CD4-positive, CD25-positive, alpha-beta regulatory T cell (primary cell): Measurements from ENCODE around the gene PRIM1. TPM values are rescaled to one million over a fixed set of nuclear protein-coding genes. Genes with fewer than 3 reads are reported as not detected.

ENCODE experiments used
- ATAC-seq, 2 donors: fragments of 150-1000 bp; cut with Tn5 transposase; one replicate each; pipeline ENCODE4 v1.10.0; 2021; ENCODE audit warnings: low read depth in 2 of 2, moderate number of reproducible peaks in 2 of 2, moderate library complexity in 1 of 2
- DNase-seq, 3 donors: peaks; one replicate each; pipeline versions ENCODE4 v3.0.0 to v3.0.0-alpha.2; 2012 to 2022; ENCODE audit warnings: mixed read lengths in 1 of 3
- H3K27ac ChIP-seq: one replicate; pipeline ENCODE4 v1.7.0; 2013; ENCODE audit warnings: mild to moderate bottlenecking, low read length; ENCODE audit not compliant: insufficient read depth, poor library complexity, severe bottlenecking
- H3K27me3 ChIP-seq: one replicate; pipeline ENCODE4 v1.7.0; 2013; ENCODE audit warnings: low read length; ENCODE audit not compliant: control insufficient read depth, insufficient read depth
- H3K36me3 ChIP-seq: one replicate; pipeline ENCODE4 v1.7.0; 2013; ENCODE audit warnings: mild to moderate bottlenecking, low read length, moderate library complexity; ENCODE audit not compliant: control insufficient read depth, insufficient read depth
- H3K4me1 ChIP-seq: 2 replicates; pipeline ENCODE4 v1.7.0; 2013; ENCODE audit warnings: mild to moderate bottlenecking, low read length; ENCODE audit not compliant: insufficient read depth, control insufficient read depth, poor library complexity, severe bottlenecking
- H3K4me3 ChIP-seq: one replicate; pipeline ENCODE4 v1.7.0; 2013; ENCODE audit warnings: low read depth, mild to moderate bottlenecking, low read length, moderate library complexity
- H3K9me3 ChIP-seq, 2 experiments: 1 replicate in 1 of 2; 2 replicates in 1 of 2; pipeline ENCODE4 v1.7.0; 2013; ENCODE audit warnings: low read length in 2 of 2, mild to moderate bottlenecking in 1 of 2, moderate library complexity in 1 of 2; ENCODE audit not compliant: control insufficient read depth in 2 of 2
- H3K27ac Mint-ChIP-seq, 3 donors: one replicate each; pipeline ENCODE4 v1.8.0; 2020 to 2022; ENCODE audit warnings: mild to moderate bottlenecking in 3 of 3, mixed read lengths in 3 of 3, moderate library complexity in 2 of 3
- H3K27me3 Mint-ChIP-seq: one replicate; pipeline ENCODE4 v1.8.0; 2022; ENCODE audit warnings: mild to moderate bottlenecking, mixed read lengths
- H3K36me3 Mint-ChIP-seq: one replicate; pipeline ENCODE4 v1.8.0; 2020; ENCODE audit warnings: mixed read lengths
- H3K4me1 Mint-ChIP-seq, 4 donors: one replicate each; pipeline ENCODE4 v1.8.0; 2020 to 2022; ENCODE audit warnings: mixed read lengths in 4 of 4, mild to moderate bottlenecking in 1 of 4
- H3K4me3 Mint-ChIP-seq, 4 donors: one replicate each; pipeline ENCODE4 v1.8.0; 2020 to 2022; ENCODE audit warnings: mild to moderate bottlenecking in 4 of 4, mixed read lengths in 4 of 4, moderate library complexity in 3 of 4
- H3K9me3 Mint-ChIP-seq, 7 donors: one replicate each; pipeline ENCODE4 v1.8.0; 2020 to 2022; ENCODE audit warnings: mixed read lengths in 7 of 7, mild to moderate bottlenecking in 3 of 7, moderate library complexity in 2 of 7
- polyA plus RNA-seq, 4 donors: library from polyadenylated mRNA; unstranded; fragments of 300-500 nt; fragmentation: Illumina TruSeq; gene quantifications; one replicate each; pipeline ENCODE4 v1.2.3, GENCODE V29; 2021
- total RNA-seq: library from RNA; stranded (reverse); gene quantifications from one replicate; pipeline ENCODE4 v1.2.3, GENCODE V29; 2022

Gene PRIM1
- total and polyA plus RNA-seq, 5 donors from 2014 or later = 15.1 to 46.1 (median 36.1) TPM

DNA sequence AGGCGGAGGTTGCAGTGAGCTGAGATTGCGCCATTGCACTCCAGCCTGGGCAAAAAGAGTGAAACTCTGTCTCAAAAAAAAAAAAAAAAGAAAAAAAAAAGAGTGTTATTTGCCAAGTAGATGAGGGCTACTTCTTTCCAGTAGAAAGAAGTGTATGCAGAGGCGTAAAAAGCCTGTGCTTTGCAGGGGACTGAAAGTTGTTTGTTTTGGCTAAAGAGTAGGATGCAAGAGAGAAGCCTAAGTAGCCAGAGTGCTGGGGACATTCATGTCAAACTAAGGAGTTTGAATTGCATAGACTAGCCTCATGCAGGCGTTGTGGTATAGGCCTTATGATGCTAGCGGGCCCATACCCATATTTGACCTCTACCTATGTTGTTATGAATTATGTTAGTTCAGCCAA, 20.5 kb upstream of the PRIM1 start:
- Histone ChIP-seq H3K9me3 (no peaks in the 10 kb centered on the region), H3K27me3 (no peaks in the 10 kb centered on the region), H3K36me3 (no peaks in the 10 kb centered on the region), H3K27ac (no peak overlapping the region), H3K4me1 (no peaks in the 10 kb centered on the region), H3K4me3 (no peak overlapping the region)
- H3K9me3 Mint-ChIP-seq = peaks cover 0 to 2% (median 0%) of the 10 kb centered on the region in 7 donors
- peaks cover 5% of the 10 kb centered on the region for H3K27me3 Mint-ChIP-seq
- H3K4me3 Mint-ChIP-seq = no peak overlapping the region
- no peak for DNase-seq
- peaks cover 0 to 5% (median 0%) of the 10 kb centered on the region in 4 donors for H3K4me1 Mint-ChIP-seq
- H3K27ac Mint-ChIP-seq = no peak overlapping the region
- H3K36me3 Mint-ChIP-seq = no peaks in the 10 kb centered on the region
- no peak for ATAC-seq

DNA sequence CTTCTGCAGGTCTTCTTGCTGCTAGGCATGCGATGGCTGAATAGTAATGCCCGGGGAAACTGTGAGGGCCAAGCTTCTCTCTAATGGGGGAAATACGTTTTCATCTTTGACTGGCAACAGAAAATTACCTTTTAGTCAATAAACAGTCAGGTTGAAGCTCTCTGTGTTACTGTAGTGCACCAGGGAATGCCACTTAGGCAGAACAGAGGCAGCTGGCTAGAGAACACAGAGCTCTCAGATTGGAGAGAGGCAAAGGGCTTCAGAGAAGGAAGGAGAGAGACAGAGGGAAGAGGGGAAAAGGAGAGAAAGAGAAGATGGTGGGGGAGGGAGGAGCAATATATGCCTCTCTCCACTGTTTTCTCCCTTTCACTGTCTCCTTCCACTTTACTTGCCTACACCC, 17.7 kb upstream of the PRIM1 start:
- no peaks in the 10 kb centered on the region for H3K4me1 ChIP-seq
- H3K4me3 ChIP-seq = no peak overlapping the region
- H3K27ac Mint-ChIP-seq = no peak overlapping the region
- no peak overlapping the region for H3K4me3 Mint-ChIP-seq
- H3K9me3 ChIP-seq = no peaks in the 10 kb centered on the region
- H3K36me3 Mint-ChIP-seq = no peaks in the 10 kb centered on the region
- no peaks in the 10 kb centered on the region for H3K27me3 ChIP-seq
- H3K27me3 Mint-ChIP-seq = peaks cover 5% of the 10 kb centered on the region
- no peaks in the 10 kb centered on the region for H3K36me3 ChIP-seq
- H3K27ac ChIP-seq = no peak overlapping the region
- H3K9me3 Mint-ChIP-seq = peaks cover 0 to 2% (median 0%) of the 10 kb centered on the region in 7 donors
- ATAC-seq (no peak), DNase-seq (no peak)
- peaks cover 0 to 5% (median 0%) of the 10 kb centered on the region in 4 donors for H3K4me1 Mint-ChIP-seq

DNA sequence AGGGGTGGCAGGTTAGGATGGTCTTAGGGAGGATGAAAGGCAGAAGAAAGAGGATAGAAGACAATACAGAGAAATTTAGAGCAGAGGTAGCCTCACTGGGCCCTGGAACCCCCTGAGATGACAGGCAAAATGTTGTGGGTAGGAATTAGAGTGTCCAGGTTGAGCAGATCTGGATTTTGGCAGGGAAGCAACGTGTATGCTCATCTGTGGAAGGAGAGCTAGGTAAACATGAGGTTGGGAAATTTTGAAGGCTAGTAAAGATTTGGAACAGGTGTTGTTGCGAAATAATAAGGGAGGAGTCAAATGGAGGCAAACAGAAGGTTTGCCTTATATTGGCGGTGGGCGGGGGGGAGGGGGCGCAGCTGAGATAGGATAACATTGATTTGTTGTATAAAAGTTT, 16.3 kb upstream of the PRIM1 start:
- H3K27me3 ChIP-seq = no peaks in the 10 kb centered on the region
- no peaks in the 10 kb centered on the region for H3K36me3 Mint-ChIP-seq
- H3K4me1 Mint-ChIP-seq = peaks cover 0 to 5% (median 0%) of the 10 kb centered on the region in 4 donors
- H3K27ac Mint-ChIP-seq = no peak overlapping the region
- DNase-seq (no peak), ATAC-seq (no peak)
- no peaks in the 10 kb centered on the region for H3K4me1 ChIP-seq
- H3K4me3 Mint-ChIP-seq = no peak overlapping the region
- H3K9me3 Mint-ChIP-seq = no peaks in the 10 kb centered on the region
- H3K9me3 ChIP-seq = no peaks in the 10 kb centered on the region
- H3K4me3 ChIP-seq = no peak overlapping the region
- no peaks in the 10 kb centered on the region for H3K36me3 ChIP-seq
- peaks cover 5% of the 10 kb centered on the region for H3K27me3 Mint-ChIP-seq
- no peak overlapping the region for H3K27ac ChIP-seq

DNA sequence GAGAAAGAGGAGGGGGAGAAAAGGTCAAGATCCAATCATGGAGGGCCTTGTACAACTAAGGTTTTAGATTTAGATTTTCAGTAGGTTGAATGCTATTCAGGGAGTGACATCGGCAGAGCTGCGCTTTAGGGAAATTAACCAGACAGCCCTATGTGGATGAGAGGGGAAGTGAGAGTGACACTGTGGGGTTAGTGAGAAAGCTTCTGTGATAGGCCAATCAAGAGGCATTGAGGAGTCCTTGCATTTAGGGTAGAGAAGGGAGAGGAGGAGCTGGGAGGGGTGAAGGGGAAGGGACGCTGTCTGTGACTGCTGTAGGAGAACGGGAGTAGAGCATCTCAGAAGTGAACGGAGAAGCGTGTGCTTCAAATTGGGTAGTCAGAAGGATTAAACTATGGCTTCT, 14.4 kb upstream of the PRIM1 start:
- H3K4me3 ChIP-seq = no peak overlapping the region
- H3K27me3 ChIP-seq = no peaks in the 10 kb centered on the region
- peaks cover 0 to 2% (median 0%) of the 10 kb centered on the region in 4 donors for H3K4me1 Mint-ChIP-seq
- H3K4me1 ChIP-seq = no peaks in the 10 kb centered on the region
- no peak overlapping the region for H3K4me3 Mint-ChIP-seq
- ATAC-seq (peak in 1 of 2 donors; percentile 20), DNase-seq (no peak)
- no peak overlapping the region for H3K27ac ChIP-seq
- no peaks in the 10 kb centered on the region for H3K36me3 ChIP-seq
- H3K36me3 Mint-ChIP-seq = no peaks in the 10 kb centered on the region
- H3K9me3 ChIP-seq = no peaks in the 10 kb centered on the region
- no peaks in the 10 kb centered on the region for H3K9me3 Mint-ChIP-seq
- no peaks in the 10 kb centered on the region for H3K27me3 Mint-ChIP-seq
- H3K27ac Mint-ChIP-seq = no peak overlapping the region

DNA sequence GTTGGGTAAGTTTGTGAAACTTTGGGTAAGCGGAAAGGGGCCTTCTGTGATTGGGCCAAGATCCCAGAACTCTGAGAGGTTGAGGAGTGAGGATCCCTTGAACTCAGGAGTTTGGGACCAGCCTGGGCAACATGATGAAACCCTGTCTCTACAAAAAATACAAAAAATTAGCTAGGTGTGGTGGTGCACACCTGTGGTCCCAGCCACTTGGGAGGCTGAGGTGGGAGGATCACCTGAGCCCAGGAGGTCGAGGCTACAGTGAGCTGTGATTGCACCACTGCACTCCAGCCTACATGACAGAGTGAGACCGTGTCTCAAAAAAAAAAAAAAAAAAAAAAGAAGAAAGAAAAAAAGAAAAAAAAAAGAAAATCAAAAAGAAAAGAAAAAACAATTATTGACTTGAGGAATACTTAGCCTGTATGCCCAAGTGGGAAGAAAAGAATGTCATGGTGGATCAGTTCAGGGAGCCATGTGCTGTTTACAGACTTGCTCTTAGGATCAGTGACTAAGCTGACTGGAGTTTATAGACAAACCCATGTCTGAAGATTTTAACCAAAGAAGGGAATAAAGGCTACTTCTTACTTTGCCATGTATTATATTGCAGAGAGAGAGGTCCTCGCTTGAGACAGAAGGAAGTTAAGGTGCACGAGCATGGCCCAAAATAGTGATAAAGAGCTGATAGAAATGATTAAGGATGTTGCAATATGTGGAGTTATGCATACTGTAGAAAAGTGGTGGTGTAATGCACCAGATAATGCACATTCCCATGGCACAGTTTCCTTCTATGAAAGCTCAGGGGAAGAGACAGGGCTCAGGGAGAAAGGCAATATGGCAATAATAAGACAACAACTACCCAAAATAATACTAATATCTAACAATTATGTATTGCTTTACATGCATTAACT, 11.9 kb upstream of the PRIM1 start:
- Mint-ChIP-seq H3K4me1 (peaks cover 0 to 2% (median under 1%) of the 10 kb centered on the region in 4 donors), H3K9me3 (peaks cover 0 to 1% (median under 1%) of the 10 kb centered on the region in 7 donors), H3K27me3 (peaks cover under 1% of the 10 kb centered on the region), H3K4me3 (no peak overlapping the region), H3K27ac (no peak overlapping the region), H3K36me3 (peaks cover under 1% of the 10 kb centered on the region)
- H3K9me3 ChIP-seq = no peaks in the 10 kb centered on the region
- no peak overlapping the region for H3K4me3 ChIP-seq
- H3K4me1 ChIP-seq = no peaks in the 10 kb centered on the region
- H3K27ac ChIP-seq = no peak overlapping the region
- H3K36me3 ChIP-seq = no peaks in the 10 kb centered on the region
- H3K27me3 ChIP-seq = no peaks in the 10 kb centered on the region
- DNase-seq (no peak), ATAC-seq (no peak)

DNA sequence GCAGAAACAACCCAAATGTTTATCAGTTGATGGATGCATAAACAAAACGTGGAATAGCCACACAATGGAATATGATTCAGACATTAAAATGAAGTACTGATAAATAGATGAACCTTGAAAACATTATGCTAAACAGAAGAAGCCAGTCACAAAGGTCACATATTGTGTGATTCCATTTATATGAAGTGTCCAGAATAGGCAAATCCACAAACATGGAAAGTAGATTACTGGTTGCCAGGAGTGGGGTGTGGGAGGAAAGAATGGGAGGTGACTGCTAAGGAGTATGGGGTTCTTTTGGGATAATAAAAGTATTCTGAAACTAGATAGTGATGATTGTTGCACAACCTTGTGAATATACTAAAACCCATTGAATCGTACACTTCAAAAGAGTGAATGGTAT, 9.7 kb upstream of the PRIM1 start:
- Histone ChIP-seq H3K4me1 (no peaks in the 10 kb centered on the region), H3K9me3 (peaks cover 0 to 4% of the 10 kb centered on the region in 2 experiments), H3K4me3 (no peak overlapping the region), H3K36me3 (no peaks in the 10 kb centered on the region), H3K27ac (no peak overlapping the region), H3K27me3 (no peaks in the 10 kb centered on the region)
- peaks cover 0 to 5% (median 4%) of the 10 kb centered on the region in 7 donors for H3K9me3 Mint-ChIP-seq
- peaks cover 1 to 11% (median 4%) of the 10 kb centered on the region in 4 donors for H3K4me1 Mint-ChIP-seq
- H3K4me3 Mint-ChIP-seq = no peak overlapping the region
- peaks cover 8% of the 10 kb centered on the region for H3K36me3 Mint-ChIP-seq
- peaks cover 6% of the 10 kb centered on the region for H3K27me3 Mint-ChIP-seq
- DNase-seq = no peak
- H3K27ac Mint-ChIP-seq = no peak overlapping the region
- no peak for ATAC-seq

DNA sequence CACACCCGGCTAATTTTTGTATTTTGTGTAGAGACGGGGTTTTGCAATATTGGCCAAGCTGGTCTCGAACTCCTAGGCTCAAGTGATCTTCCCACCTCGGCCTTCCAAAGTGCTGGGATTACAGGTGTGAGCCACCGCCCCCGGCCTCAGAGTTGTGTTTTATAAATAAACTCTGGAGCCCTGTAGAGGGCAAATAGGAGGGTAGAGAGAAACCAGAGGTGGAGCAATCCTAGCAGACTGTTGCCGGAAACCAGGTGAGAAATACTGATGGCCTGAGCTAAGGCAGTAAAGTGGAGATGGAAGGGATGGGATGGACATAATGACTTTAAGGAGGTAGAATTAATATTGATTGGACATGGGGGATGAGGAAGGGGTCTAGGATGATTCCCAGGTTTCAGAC, 8.3 kb upstream of the PRIM1 start:
- Mint-ChIP-seq H3K4me3 (no peak overlapping the region), H3K36me3 (peaks cover 8% of the 10 kb centered on the region), H3K27ac (no peak overlapping the region), H3K4me1 (peaks cover 1 to 11% (median 4%) of the 10 kb centered on the region in 4 donors), H3K9me3 (peaks cover 0 to 5% (median 4%) of the 10 kb centered on the region in 7 donors), H3K27me3 (peaks cover 6% of the 10 kb centered on the region)
- no peak overlapping the region for H3K4me3 ChIP-seq
- H3K36me3 ChIP-seq = no peaks in the 10 kb centered on the region
- DNase-seq = no peak
- H3K4me1 ChIP-seq = no peaks in the 10 kb centered on the region
- H3K27ac ChIP-seq = no peak overlapping the region
- no peak for ATAC-seq
- H3K27me3 ChIP-seq = no peaks in the 10 kb centered on the region
- H3K9me3 ChIP-seq = peaks cover 0 to 4% of the 10 kb centered on the region in 2 experiments
